Ishikawa (cell line): Measurements from ENCODE around the gene CES3.

Experiments used
- CEBPB ChIP-seq: IDR thresholded peaks from 2 replicates; pipeline ENCODE4 v1.6.1; 2012
- CREB1 ChIP-seq: IDR thresholded peaks from 2 replicates; pipeline ENCODE4 v1.6.1; 2012; ENCODE audit warnings: low read depth
- EGR1 ChIP-seq: IDR thresholded peaks from 2 replicates; pipeline ENCODE4 v1.6.1; 2012
- EP300 ChIP-seq: IDR thresholded peaks from 2 replicates; pipeline ENCODE4 v1.6.1; 2012; ENCODE audit warnings: borderline replicate concordance
- FOXM1 ChIP-seq: IDR thresholded peaks from 2 replicates; pipeline ENCODE4 v1.6.1; 2012; ENCODE audit warnings: low read depth, borderline replicate concordance
- NFIC ChIP-seq: IDR thresholded peaks from 2 replicates; pipeline ENCODE4 v1.6.1; 2012
- RAD21 ChIP-seq: IDR thresholded peaks from 2 replicates; pipeline ENCODE4 v1.6.1; 2012; ENCODE audit warnings: low read depth
- TAF1 ChIP-seq: IDR thresholded peaks from 2 replicates; pipeline ENCODE4 v1.6.1; 2012; ENCODE audit warnings: low read depth, mild to moderate bottlenecking
- TCF12 ChIP-seq: IDR thresholded peaks from 2 replicates; pipeline ENCODE4 v1.6.1; 2012; ENCODE audit warnings: low read depth
- TEAD4 ChIP-seq: IDR thresholded peaks from 2 replicates; pipeline ENCODE4 v1.6.1; 2012
- YY1 ChIP-seq: IDR thresholded peaks from 2 replicates; pipeline ENCODE4 v1.6.1; 2012; ENCODE audit warnings: low read depth
- ZBTB7A ChIP-seq: IDR thresholded peaks from 2 replicates; pipeline ENCODE4 v1.6.1; 2012; ENCODE audit warnings: low read depth
- TF ChIP-seq, protein P1 (sequence below): IDR thresholded peaks from 2 replicates; pipeline ENCODE4 v1.6.1; 2012; ENCODE audit warnings: low read depth, mild to moderate bottlenecking
- TF ChIP-seq, protein P2 (sequence below): IDR thresholded peaks from 2 replicates; pipeline ENCODE4 v1.6.1; 2012
- TF ChIP-seq, protein P3 (sequence below): IDR thresholded peaks from 2 replicates; pipeline ENCODE4 v1.6.1; 2012

The CES3 gene

DNA sequence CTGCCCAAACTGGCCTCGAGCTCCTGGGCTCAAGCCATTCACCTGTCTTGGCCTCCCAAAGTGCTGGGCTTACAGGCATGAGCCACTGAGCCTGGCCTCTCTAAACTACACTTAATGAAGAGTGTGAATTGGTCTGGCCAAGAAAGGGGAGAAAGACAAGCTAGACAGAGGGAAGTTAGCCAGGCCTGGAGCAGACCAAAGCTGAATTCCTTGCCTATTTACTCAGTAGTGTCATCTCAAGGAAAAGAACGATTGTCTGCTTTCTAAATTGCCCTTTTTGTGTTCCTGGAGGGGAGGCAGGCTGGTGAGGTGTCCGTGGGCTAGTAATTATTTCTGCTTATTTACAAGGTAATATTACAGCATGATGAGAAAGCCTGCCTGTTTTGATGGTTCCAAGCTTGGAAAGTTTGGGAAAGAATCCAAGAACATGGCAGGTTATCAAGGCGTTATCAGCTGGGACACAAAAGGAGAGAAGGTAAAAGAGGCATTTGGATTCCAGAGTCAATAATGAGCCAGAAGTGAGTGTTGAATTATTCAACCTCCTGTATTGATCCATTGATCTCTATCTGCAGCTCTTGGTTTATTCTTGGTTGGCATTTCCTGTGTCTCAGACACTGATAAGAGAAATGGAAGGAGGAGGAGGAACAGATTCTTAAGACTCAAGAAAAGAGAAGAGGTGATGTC is 61.6 kb downstream of the CES3 start:
- TF ChIP-seq CEBPB (no peak), YY1 (no peak), FOXM1 (no peak), EP300 (no peak), ZBTB7A (no peak), TAF1 (no peak), EGR1 (no peak), TEAD4 (no peak), NFIC (no peak), CREB1 (no peak), RAD21 (no peak), TCF12 (no peak)
- TF ChIP-seq, protein P1, sequence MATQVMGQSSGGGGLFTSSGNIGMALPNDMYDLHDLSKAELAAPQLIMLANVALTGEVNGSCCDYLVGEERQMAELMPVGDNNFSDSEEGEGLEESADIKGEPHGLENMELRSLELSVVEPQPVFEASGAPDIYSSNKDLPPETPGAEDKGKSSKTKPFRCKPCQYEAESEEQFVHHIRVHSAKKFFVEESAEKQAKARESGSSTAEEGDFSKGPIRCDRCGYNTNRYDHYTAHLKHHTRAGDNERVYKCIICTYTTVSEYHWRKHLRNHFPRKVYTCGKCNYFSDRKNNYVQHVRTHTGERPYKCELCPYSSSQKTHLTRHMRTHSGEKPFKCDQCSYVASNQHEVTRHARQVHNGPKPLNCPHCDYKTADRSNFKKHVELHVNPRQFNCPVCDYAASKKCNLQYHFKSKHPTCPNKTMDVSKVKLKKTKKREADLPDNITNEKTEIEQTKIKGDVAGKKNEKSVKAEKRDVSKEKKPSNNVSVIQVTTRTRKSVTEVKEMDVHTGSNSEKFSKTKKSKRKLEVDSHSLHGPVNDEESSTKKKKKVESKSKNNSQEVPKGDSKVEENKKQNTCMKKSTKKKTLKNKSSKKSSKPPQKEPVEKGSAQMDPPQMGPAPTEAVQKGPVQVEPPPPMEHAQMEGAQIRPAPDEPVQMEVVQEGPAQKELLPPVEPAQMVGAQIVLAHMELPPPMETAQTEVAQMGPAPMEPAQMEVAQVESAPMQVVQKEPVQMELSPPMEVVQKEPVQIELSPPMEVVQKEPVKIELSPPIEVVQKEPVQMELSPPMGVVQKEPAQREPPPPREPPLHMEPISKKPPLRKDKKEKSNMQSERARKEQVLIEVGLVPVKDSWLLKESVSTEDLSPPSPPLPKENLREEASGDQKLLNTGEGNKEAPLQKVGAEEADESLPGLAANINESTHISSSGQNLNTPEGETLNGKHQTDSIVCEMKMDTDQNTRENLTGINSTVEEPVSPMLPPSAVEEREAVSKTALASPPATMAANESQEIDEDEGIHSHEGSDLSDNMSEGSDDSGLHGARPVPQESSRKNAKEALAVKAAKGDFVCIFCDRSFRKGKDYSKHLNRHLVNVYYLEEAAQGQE = no peak
- TF ChIP-seq, protein P2, sequence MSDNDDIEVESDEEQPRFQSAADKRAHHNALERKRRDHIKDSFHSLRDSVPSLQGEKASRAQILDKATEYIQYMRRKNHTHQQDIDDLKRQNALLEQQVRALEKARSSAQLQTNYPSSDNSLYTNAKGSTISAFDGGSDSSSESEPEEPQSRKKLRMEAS = no peak
- TF ChIP-seq, protein P3, sequence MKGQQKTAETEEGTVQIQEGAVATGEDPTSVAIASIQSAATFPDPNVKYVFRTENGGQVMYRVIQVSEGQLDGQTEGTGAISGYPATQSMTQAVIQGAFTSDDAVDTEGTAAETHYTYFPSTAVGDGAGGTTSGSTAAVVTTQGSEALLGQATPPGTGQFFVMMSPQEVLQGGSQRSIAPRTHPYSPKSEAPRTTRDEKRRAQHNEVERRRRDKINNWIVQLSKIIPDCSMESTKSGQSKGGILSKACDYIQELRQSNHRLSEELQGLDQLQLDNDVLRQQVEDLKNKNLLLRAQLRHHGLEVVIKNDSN = no peak

DNA sequence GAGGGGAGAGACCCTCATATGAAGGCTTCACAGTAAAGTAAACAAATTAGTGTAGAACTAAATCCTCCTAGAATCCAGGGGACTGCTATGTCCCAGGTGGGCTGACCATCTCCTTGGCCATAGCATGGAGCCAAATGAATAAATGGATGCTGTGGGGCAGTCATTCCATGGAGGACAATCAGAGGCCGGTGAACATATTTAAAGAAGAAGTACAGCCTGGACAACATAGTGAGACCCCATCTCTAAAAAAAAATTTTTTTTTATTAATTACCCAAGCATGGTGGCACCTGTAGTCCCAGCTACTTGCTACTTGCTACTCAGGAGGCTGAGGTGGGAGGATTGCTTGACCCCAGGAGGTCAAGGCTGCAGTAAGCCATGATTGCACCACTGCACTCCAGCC is 62.6 kb downstream of the CES3 start:
- TF ChIP-seq ZBTB7A (no peak), CEBPB (no peak), FOXM1 (no peak), TAF1 (no peak), EP300 (no peak), EGR1 (no peak), YY1 (no peak), TCF12 (no peak), NFIC (no peak), RAD21 (no peak), CREB1 (no peak), TEAD4 (no peak)
- TF ChIP-seq, protein P2 = no peak
- TF ChIP-seq, protein P3 = no peak
- TF ChIP-seq, protein P1 = no peak
